ENCODE measurements around the gene METTL8. TPM values are rescaled to one million over a fixed set of nuclear protein-coding genes. Genes with fewer than 3 reads are reported as not detected.

METTL8 gene
- total RNA-seq, 1 donor from 2014 or later: 27.1 TPM

Other genes starting within 250 kb of the METTL8 start
- gene DCAF17, start 236 bp upstream of the METTL8 start, total RNA-seq: 10.9 TPM
- gene CYBRD1, start 88.5 kb upstream of the METTL8 start, total RNA-seq: 172 TPM

Measured in mesenteric fat pad (tissue), 1 donor.